Central memory CD8-positive, alpha-beta T cell (primary cell): ENCODE measurements around the gene VPS11.
A peak's percentile ranks its signal among the peaks of the same experiment; 100 is the strongest.

Source experiments
- ATAC-seq: fragments of 150-1000 bp; cut with Tn5 transposase; replicated peaks from 2 replicates; pipeline ENCODE4 v1.10.0; 2022; ENCODE audit warnings: mild to moderate bottlenecking, moderate FRiP score, moderate number of reproducible peaks; ENCODE audit not compliant: poor library complexity, severe bottlenecking; ENCODE audit errors: extremely low read depth
- DNase-seq, 2 donors: peaks; one replicate each; pipeline ENCODE4 v3.0.0; 2021; ENCODE audit warnings: low spot score in 2 of 2
- H3K27ac Mint-ChIP-seq: one replicate; pipeline ENCODE4 v1.8.0; 2022; ENCODE audit warnings: low read depth, mild to moderate bottlenecking, moderate library complexity, mixed read lengths
- H3K27me3 Mint-ChIP-seq: one replicate; pipeline ENCODE4 v1.8.0; 2022; ENCODE audit warnings: mixed read lengths
- H3K36me3 Mint-ChIP-seq: one replicate; pipeline ENCODE4 v1.8.0; 2022; ENCODE audit warnings: mild to moderate bottlenecking, moderate library complexity, mixed read lengths; ENCODE audit not compliant: insufficient read depth
- H3K4me1 Mint-ChIP-seq: one replicate; pipeline ENCODE4 v1.8.0; 2022; ENCODE audit warnings: mixed read lengths
- H3K4me3 Mint-ChIP-seq: one replicate; pipeline ENCODE4 v1.8.0; 2022; ENCODE audit warnings: mild to moderate bottlenecking, moderate library complexity, mixed read lengths
- H3K9me3 Mint-ChIP-seq: one replicate; pipeline ENCODE4 v1.8.0; 2022; ENCODE audit warnings: mixed read lengths

VPS11 gene

DNA sequence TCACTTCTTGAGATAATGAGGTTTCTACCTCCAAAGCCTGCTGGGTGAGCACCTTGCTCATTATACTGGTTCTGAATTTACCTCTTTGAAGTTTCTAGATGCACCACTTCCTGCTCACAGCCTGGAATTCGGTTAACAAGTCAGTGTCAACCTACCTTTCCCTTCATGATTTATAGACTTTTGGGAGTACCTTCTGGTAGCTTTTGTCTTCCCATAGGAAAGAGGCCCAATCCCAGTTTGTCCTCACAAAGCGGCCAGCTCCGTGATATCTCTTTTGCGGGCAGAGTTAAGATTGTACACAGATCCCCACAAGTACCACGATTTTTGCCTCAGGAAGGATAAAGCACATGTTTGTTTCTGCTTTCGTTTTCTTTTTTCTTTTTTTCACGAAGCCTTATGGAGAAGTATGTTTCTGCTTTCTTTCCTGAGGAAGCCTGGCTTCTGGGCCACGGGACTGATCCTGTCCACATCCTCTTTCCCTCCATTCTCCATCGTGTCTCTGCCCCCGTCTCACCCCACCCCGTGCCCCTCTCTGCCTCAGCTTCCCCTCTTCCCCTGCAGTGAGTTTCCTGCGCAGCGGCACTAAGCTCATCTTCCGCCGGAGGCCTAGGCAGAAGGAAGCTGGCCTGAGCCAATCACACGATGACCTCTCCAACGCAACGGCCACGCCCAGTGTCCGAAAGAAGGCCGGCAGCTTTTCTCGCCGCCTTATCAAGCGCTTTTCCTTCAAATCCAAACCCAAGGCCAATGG, 48.0 kb downstream of the VPS11 start:
- Mint-ChIP-seq H3K27me3 (no peaks in the 10 kb centered on the region), H3K4me3 (peak overlapping the region; percentile 44), H3K4me1 (peaks cover 19% of the 10 kb centered on the region), H3K36me3 (peaks cover 19% of the 10 kb centered on the region), H3K27ac (peak overlapping the region; percentile 68), H3K9me3 (no peaks in the 10 kb centered on the region)
- DNase-seq (no peak), ATAC-seq (peak; percentile 67)

GRCh38 chr11:119116235-119116594, 48.6 kb downstream of the VPS11 start:
- Mint-ChIP-seq H3K9me3 (no peaks in the 10 kb centered on the region), H3K27ac (peak overlapping the region; percentile 68), H3K36me3 (peaks cover 17% of the 10 kb centered on the region), H3K4me1 (peaks cover 24% of the 10 kb centered on the region), H3K27me3 (no peaks in the 10 kb centered on the region), H3K4me3 (peak overlapping the region; percentile 44)
- ATAC-seq (no peak), DNase-seq (no peak)

- H3K27ac Mint-ChIP-seq: no peak overlapping the region
- DNase-seq (no peak), ATAC-seq (no peak)
- no peaks in the 10 kb centered on the region for H3K9me3 Mint-ChIP-seq
- no peaks in the 10 kb centered on the region for H3K27me3 Mint-ChIP-seq
- no peak overlapping the region for H3K4me3 Mint-ChIP-seq
- H3K36me3 Mint-ChIP-seq: peaks cover 16% of the 10 kb centered on the region
- peaks cover 24% of the 10 kb centered on the region for H3K4me1 Mint-ChIP-seq
Observed at GRCh38 chr11:119116601-119117000, 49.0 kb downstream of the VPS11 start.

GRCh38 chr11:119117004-119117706, 49.5 kb downstream of the VPS11 start:
- Mint-ChIP-seq H3K4me1 (peaks cover 29% of the 10 kb centered on the region), H3K27me3 (no peaks in the 10 kb centered on the region), H3K4me3 (no peak overlapping the region), H3K36me3 (peaks cover 16% of the 10 kb centered on the region), H3K9me3 (no peaks in the 10 kb centered on the region), H3K27ac (no peak overlapping the region)
- no peak for DNase-seq
- ATAC-seq: no peak

GRCh38 chr11:119118227-119118626, 50.6 kb downstream of the VPS11 start:
- Mint-ChIP-seq H3K9me3 (no peaks in the 10 kb centered on the region), H3K27me3 (no peaks in the 10 kb centered on the region), H3K4me3 (no peak overlapping the region), H3K27ac (no peak overlapping the region), H3K36me3 (peaks cover 18% of the 10 kb centered on the region), H3K4me1 (peaks cover 40% of the 10 kb centered on the region)
- ATAC-seq (no peak), DNase-seq (no peak)

DNA sequence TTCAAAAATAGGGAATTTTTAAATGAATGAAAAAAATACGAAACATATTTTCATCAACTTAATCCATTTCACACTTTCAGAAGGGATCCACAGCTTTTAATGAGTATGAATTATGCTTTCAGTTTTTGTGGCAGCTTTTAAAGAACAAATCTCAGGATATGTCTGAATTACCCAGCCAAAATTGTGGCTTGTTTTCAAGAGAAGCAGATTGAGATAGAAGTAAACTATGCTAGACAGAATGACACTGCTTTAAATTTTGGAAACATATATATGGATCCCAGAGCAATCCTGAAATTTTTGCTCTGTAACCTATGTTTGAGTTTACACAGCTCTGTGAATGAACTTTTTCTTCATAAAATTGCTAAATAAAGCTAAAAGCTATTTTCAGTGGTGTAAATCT, 51.3 kb downstream of the VPS11 start:
- no peaks in the 10 kb centered on the region for H3K9me3 Mint-ChIP-seq
- no peak overlapping the region for H3K4me3 Mint-ChIP-seq
- ATAC-seq (no peak), DNase-seq (no peak)
- peaks cover 23% of the 10 kb centered on the region for H3K36me3 Mint-ChIP-seq
- no peaks in the 10 kb centered on the region for H3K27me3 Mint-ChIP-seq
- peaks cover 41% of the 10 kb centered on the region for H3K4me1 Mint-ChIP-seq
- H3K27ac Mint-ChIP-seq: no peak overlapping the region

GRCh38 chr11:119120639-119121007, 53.0 kb downstream of the VPS11 start:
- Mint-ChIP-seq H3K9me3 (no peaks in the 10 kb centered on the region), H3K4me3 (peak overlapping the region; percentile 88), H3K4me1 (peaks cover 34% of the 10 kb centered on the region), H3K27me3 (no peaks in the 10 kb centered on the region), H3K36me3 (peaks cover 22% of the 10 kb centered on the region), H3K27ac (peak overlapping the region; percentile 90)
- no peak for DNase-seq
- no peak for ATAC-seq

GRCh38 chr11:119121008-119121810, 53.6 kb downstream of the VPS11 start, which contains the start of gene HINFP:
Gene HINFP, plus strand, starts transcription at chr11:119121580. Its CDS starts 5,365 bp downstream, at chr11:119126945.
- H3K27ac Mint-ChIP-seq: peak within 1 kb of the TSS; percentile 90
- ATAC-seq (peak; percentile 99), DNase-seq (peak; percentile 97 to 98)
- H3K4me1 Mint-ChIP-seq: peaks cover 29% of the 10 kb centered on the region
- no peaks in the 10 kb centered on the region for H3K9me3 Mint-ChIP-seq
- H3K36me3 Mint-ChIP-seq: peaks cover 21% of the 10 kb centered on the region
- H3K4me3 Mint-ChIP-seq: peak within 1 kb of the TSS; percentile 88
- no peaks in the 10 kb centered on the region for H3K27me3 Mint-ChIP-seq

- DNase-seq (no peak), ATAC-seq (no peak)
- Mint-ChIP-seq H3K4me3 (peak overlapping the region; percentile 88), H3K36me3 (peaks cover 22% of the 10 kb centered on the region), H3K27ac (peak overlapping the region; percentile 90), H3K9me3 (no peaks in the 10 kb centered on the region), H3K27me3 (no peaks in the 10 kb centered on the region), H3K4me1 (peaks cover 32% of the 10 kb centered on the region)
Observed at GRCh38 chr11:119121811-119122124, 54.1 kb downstream of the VPS11 start.

DNA sequence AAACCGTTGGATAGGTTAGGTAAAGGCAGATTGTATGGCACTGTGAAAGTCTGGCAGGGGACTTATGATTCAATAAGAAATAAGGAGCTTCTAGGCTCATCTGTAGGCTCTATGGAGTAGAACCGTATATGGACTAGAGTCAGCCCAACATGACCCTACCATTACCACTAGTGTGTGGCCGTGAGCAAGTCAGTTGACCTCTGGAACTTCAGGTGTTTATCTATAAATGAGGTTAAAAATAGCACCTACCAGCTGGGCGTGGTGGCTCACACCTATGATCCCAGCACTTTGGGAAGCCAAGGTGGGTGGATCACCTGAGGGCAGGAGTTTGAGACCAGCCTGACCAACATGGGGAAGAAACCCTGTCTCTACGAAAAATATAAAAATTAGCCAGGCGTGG, 58.2 kb downstream of the VPS11 start:
- no peaks in the 10 kb centered on the region for H3K27me3 Mint-ChIP-seq
- H3K27ac Mint-ChIP-seq: no peak overlapping the region
- no peak overlapping the region for H3K4me3 Mint-ChIP-seq
- no peaks in the 10 kb centered on the region for H3K9me3 Mint-ChIP-seq
- H3K4me1 Mint-ChIP-seq: peaks cover 33% of the 10 kb centered on the region
- H3K36me3 Mint-ChIP-seq: peaks cover 48% of the 10 kb centered on the region
- ATAC-seq: no peak
- DNase-seq: no peak

DNA sequence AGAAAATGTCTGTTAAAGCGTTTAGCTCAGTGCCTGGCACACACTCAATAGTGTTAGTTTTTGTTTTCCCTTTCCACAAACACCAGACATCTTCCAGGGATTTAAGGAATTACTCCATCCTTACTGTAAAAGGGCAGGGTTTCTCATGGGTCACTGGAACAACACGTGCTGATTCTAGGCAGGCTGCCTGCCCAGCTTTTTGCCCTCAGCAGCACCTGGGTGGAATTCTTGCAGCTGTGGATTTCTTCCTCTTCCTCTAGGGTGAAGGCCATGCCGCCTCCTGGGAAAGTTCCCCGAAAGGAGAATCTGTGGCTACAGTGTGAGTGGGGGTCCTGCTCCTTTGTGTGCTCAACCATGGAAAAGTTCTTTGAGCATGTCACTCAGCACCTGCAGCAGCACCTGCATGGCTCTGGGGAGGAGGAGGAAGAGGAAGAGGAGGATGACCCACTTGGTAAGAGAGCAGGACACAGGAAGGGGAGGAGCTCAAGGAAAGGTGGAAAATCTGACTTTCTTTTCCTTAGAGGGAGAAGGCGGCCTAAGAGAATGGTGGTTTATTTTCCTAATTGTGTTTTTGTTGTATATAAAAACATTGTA, 59.2 kb downstream of the VPS11 start:
- Mint-ChIP-seq H3K4me3 (no peak overlapping the region), H3K9me3 (no peaks in the 10 kb centered on the region), H3K4me1 (peaks cover 28% of the 10 kb centered on the region), H3K27ac (no peak overlapping the region), H3K27me3 (no peaks in the 10 kb centered on the region), H3K36me3 (peaks cover 55% of the 10 kb centered on the region)
- DNase-seq (no peak), ATAC-seq (no peak)

GRCh38 chr11:119130662-119131061, 63.0 kb downstream of the VPS11 start:
- no peak for ATAC-seq
- H3K27ac Mint-ChIP-seq: no peak overlapping the region
- no peaks in the 10 kb centered on the region for H3K9me3 Mint-ChIP-seq
- no peak overlapping the region for H3K4me3 Mint-ChIP-seq
- DNase-seq: no peak
- no peaks in the 10 kb centered on the region for H3K27me3 Mint-ChIP-seq
- peaks cover 48% of the 10 kb centered on the region for H3K36me3 Mint-ChIP-seq
- H3K4me1 Mint-ChIP-seq: peaks cover 12% of the 10 kb centered on the region
